ENCODE data around the gene UBR4.

The UBR4 gene

DNA sequence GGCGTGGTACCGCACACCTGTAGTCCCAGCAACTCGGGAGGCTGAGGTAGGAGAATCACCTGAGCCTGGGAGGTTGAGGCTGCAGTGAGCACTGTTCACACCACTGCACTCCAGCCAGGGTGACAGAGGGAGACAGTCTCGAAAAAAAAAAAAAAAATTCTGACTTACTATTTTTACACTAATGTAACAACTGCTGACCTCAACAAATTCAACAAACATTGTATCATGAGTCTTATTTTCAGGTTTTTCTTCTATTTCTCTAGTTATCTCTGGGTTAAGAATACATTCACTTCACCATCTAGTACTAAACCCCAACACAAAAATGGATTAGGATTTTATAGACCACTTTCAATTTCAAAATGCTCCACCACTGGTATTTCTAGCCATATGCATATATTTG is 72.9 kb downstream of the UBR4 start:
- DNase-seq, result no peak

DNA sequence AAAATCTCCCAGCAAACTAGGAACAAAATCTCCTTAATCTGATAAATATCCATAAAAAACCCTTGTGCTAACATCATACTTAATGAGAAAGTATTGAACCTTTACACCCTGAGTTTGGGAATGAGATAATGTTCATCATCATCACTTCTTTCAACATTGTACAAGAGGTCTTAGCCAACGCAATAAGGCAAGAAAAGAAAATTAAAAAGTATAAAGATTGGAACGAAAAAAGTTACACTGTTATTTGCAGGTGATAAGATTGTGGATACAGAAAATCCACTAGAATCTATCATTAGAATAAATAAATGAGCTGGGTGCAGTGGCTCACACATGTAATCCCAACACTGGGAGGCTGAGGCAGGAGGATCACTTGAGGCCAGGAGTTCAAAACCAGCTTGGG is 76.7 kb downstream of the UBR4 start:
- DNase-seq, result no peak

DNA sequence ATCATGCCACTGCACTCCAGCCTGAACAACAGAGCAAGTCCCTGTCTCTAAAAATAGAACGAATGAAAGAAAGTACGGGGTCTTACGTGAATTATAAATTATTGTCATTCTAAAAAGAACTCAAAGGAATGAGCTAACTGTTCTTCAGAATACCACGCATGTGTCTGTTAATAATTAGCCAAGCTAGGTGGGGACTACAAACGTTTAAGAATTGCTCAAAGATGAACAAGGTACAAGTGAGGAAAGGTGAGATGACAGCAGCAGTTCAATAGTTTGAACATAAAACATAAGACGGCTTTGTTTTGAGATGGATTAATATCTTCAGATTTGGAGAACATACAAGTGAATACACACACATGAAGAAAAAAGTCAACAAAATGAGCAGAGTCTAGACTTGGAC is 79.6 kb downstream of the UBR4 start:
- DNase-seq, result no peak

DNA sequence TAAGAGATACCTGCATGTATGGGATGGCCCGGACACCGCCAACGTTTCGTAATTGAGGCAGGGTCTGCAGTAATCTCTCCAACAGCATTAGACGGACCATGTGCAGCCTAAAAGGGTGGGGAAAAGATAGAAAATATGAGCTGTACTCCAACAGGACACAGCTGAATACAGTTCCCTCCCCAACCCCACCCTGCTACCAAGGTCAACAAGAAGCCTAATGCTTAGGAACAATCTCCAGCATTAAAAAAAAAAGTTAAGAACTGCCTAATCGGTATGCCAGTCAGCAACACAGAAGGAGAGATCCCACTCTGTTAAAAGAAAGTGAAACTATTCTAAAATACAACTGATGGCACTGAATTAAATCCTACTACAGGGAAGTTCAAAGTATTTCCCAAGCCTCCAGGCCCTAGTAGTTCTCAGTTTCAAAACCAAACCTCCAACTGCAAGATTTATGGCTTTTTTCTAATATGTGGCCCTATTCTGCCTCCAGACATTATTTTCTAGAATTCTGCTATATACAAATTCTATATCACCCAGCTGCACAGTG is 81.0 kb downstream of the UBR4 start:
- DNase-seq, result no peak

DNA sequence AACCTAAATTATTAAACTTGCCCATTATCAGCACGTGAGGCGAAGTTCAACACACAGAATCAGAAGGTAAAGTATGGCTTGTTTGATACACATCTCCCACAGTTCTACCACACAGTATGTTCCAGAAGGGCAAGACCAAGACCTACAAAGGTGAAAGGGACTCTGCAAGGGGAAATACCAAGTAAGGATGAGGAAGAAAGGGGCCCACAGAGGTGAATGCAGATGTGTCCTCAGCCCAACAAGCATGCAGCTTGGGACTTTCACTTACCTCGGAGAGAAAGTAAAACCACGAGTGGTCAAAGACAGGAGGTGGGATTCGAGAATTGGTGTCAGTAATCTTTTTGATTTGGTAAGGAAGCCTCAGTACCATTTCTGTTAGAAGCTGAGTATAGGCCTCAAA is 85.8 kb downstream of the UBR4 start:
- no peak for DNase-seq

DNA sequence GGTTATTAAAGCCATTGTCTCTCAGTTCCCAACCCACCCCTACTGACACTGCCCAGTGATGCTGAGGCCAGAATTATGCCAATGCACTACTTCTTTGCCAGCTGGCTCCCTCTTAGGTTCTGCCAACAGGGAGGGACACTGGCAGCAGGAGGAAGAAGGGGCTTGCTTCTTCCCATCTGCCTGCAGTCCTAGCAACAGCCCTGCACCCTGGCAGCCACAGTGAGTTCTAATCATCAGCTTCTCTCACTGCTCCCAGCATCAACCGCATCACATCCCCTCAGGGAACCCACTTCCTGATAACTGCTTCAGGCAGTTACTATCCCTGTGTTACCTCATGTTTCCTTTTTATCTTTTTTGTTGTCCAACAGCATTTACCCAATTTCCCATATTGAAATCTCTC is 86.2 kb downstream of the UBR4 start:
- DNase-seq, result no peak

DNA sequence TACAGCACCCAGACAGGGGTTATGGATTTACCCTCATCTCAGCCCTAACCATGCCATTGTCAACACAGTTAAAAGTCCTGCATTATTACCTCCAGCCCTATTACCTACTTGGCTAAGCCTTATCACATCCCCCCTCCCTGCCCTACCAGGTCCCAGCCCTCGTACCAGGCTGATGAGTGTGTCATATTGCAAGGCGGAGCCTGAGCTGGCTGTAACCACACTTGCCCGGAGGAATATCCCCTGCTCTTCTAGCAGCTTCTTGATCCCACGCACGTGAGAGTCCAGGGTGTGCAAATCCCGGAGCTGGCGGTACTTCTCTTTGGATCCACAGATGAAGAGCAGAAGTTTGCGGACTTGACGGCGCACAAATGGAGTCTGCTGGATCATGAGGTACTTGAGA is 87.4 kb downstream of the UBR4 start:
- no peak for DNase-seq

DNA sequence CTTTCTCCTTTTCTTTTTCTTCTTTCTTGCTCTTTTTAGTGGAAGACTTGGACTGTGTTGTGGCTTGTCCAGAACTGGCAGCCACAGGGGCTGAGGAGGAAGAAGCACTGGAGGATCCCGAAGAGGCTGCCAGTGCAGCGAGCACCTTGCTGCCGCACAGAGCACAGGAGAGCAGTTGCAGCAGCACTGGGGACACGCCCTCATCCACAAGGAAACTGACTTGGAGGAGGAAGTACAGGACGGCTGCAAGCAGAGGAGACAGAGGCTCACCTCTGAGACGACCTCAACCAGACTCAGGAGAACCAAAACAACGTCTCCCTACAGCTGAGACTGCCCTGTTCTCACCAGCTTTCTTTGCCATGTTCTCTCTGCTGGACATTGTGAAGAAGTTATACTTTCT is 88.9 kb downstream of the UBR4 start:
- DNase-seq, result no peak

DNA sequence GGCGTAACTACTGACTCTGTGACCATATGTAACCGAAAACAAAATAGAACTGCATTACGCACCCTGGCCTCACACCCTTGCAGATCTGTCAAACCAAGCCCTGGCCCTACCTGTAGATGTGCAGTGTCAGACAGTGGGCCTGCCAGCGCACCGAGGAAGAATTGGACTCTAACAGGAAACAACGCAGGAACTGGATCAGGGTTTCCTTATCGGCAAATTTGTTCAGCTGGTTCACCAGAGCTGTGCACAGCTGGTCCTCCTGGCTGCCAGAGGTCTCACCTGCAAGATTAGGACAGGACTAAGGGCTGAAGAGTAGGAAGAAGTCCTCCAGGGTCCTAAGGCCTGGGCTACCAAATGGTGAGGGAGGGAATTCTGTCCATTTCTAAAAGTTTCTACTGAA is 90.0 kb downstream of the UBR4 start:
- no peak for DNase-seq

DNA sequence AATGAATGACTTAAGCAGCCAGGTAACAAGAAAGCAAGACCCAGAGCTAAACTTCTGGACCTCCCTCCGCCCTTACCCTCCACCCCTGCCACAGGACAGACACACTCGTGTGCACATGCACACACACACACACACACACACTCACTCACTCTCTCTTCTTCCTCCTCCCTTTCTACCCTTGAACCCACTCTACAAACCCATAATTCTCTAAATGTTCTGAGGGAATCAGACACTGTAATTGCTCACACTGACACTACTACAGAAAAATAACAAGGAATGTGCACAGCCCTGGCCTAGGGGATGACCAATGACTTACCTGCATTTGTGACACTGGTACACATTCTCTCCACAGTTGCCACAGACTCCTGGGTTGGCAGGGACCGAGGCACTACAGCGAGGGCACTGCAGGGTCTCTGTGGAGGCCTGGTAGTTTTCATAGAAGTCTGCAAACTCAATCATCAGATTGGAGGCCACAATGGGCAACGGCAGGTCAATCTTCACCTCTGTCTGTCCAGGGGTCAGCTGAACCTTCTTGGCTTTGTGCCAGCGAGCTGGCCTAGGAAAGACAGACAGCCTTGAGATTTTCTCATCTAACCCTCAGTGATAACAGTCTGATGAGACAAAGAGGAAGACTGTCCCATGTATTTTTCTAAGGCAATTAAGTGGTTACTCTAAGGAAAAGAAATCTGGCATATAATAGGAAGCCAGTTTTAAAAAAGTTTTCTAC is 94.8 kb downstream of the UBR4 start:
- no peak for DNase-seq

DNA sequence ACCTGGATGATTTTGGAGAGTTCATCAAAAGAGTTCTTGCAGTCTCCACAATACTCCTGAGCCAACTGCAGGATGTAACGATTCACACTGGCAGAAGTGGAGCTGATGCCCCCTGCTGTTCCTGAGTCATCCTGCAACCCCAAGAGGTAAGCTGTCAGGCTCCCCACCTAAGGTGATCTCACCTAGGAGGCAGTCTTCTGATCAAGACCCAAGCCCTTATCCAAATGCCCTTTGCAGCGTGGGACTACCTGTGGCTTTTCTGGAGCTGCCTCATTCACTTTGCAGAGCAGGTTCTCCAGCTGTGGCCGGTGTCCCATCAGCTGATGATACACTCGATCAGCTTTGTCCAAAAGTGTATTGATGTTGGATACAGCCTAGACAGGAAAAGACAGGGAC is 96.4 kb downstream of the UBR4 start:
- DNase-seq, result no peak

DNA sequence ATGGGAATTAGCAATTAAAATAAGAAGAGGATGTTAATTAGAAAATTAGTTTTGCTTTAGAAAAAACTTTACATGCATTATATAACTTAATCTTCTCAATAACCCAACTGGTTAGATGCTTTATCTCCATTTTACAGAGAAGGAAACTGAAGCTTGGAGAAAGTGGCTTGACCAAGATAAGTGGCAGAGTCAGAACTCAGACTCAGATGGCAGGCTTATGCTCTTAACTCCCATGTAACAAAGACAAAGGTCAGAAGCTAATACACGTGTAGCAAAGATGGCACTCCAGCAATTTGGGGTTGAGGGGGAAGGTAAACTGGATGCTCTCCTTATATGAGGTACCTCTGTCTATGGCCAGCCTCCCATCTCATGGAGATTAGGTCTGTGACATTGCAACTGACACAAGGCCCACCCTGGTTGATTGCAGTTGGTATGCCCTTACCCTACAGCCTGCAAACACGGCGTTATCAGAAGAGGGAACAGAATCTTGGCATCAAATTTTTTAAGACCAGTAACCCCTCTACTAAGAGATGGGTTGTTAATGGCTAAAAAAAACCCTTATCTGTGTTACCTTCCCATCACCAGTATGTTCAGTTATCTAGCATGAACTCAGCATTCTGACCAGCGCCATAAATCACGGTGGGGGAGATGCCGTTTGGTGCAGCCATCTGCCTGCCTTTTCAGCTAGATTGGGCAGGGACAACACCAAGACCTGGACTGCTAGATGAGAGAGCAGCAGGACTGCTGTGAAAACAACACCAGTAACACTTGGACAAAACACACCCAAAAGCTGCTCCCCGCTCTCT is 97.0 kb downstream of the UBR4 start:
- DNase-seq, result no peak

DNA sequence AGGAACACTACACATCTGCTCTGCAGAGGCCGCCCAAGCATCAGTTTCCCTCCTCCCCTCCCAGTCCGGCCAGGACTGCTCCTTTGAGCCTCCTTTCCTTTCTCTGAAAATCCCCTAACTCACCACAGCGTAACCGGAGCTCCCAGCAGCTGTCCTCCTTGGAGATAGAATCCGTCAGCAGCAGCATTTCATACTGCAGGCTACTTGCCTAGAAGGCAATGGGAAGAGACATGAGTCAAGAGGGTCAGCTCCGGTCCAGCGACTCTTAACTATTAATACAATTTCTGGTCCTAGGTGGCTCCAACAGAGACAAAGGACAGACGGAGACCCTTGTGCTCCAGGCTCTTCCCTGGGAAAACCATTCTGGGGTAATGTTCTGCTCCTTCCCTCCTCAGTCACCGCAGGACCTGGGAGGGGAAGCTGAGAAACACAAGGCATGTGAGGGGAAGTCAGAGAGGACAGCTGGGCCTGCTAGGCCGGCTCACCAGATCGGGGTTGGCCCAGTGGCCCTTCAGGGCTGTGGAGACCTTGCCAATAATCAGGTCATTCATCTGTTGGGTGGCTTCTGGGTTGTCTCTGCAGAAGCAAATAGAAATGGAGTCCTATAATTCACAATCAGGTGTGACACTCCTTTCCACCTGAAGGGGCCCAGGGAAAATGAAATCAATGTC is 99.7 kb downstream of the UBR4 start:
- no peak for DNase-seq

DNA sequence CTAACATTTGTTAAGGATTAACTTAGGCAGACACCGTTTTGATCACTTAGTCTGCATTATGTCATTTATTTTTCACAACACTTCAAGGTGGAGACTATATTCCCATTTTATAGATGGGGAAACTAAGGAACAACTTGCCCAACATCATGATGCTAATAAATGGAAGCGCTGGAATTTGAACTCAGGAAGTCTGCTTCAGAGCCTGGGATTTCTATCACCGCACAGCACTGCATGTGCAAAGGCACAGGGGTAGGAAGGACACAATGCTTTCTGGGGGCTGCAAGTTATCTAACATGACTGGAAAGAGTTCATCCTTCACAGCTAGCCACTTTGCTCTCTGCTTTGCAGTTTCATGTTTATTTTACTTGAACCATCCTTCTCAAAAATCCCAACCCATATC is 100.5 kb downstream of the UBR4 start:
- no peak for DNase-seq

DNA sequence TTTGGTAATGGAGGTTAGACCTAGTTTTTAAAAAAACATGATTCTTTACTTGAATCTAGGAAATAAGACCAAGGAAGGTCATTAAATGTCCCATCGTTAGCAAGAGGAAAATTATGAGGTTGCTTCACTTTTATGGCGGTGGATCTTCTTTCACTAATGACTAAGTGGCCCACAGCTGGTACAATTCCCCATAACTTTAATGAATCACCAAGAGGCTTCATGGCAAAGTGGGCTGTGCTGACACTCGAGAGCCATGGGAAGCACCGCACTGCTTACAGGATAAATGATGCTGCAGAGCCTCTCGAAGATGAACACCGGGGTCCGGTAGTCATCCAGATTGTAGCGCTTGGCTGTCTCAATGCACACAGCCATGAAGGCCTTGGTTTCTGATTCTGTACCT is 108.8 kb downstream of the UBR4 start:
- no peak for DNase-seq

DNA sequence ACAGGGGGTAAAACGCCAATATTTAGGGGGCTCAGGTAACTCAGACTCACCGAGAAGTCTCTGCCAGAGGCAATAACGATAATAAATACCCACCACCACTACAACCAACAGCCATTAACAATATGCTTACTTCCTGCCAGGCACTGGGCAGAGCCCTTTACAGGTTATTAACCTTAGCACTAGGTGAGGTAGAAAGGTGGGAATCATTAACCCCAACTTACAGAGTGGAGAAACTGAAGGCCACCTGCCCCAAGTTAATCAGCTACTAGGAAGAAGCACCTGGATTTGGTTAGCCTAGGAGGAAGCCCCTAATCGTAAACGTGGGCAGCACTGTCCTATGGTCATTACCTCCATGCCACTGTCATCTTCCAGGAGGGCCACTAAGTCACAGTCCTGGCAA is 110.0 kb downstream of the UBR4 start:
- DNase-seq, result no peak

DNA sequence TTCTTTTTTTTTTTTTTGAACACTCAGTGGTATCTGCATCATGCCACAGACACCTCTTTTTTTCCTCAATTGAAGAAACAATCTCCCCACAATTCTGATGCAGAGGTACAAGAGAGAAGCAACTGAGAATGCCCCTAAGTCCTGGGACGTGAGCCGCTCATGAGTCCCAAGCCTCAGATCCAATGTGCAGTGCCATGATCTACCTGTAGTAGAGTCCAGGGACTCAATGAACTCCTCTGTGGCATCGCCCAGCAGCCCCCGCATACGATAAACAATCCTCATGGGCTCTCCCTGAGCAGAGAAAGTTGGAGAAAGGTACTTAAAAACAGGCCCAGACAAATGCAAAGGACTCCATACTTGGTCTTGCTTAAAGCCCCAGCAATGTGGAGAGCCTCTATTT is 113.1 kb downstream of the UBR4 start:
- no peak for DNase-seq

DNA sequence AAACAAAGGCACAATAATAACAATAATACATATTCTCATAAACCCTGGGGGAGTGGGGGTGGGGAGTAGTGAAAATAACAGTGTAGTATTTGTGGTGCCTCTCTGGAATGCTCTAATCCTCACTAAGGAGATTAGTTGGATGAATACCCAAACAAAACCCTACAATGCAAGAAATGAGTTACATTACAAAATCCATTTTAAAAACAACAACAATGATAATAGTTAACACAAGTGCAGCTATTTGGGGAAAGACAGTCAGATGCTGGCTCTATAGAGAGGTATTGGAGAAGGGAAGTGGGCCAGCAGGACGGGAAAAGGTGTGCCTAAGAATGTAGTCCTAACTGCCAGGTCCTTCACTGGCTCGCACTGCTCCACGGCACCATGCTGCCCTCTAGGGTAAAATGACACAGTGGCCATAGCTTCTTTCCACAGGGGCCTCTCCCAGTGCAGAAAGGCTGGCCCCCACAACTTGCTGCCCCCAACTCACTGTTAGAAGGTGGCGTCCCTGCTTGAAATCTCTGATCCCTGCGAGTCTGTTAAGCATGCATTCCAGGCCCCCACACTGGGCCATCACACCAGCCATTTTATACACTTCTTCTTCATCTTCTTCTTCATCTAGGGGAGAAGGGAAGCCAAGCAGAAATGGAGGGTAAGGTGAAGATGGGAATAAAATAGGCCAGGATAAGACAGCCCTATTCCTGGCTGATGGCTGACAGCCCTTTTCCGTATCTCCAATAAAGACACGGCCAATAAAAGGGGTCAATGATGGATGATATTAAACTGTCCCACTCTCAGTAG is 113.8 kb downstream of the UBR4 start:
- no peak for DNase-seq

DNA sequence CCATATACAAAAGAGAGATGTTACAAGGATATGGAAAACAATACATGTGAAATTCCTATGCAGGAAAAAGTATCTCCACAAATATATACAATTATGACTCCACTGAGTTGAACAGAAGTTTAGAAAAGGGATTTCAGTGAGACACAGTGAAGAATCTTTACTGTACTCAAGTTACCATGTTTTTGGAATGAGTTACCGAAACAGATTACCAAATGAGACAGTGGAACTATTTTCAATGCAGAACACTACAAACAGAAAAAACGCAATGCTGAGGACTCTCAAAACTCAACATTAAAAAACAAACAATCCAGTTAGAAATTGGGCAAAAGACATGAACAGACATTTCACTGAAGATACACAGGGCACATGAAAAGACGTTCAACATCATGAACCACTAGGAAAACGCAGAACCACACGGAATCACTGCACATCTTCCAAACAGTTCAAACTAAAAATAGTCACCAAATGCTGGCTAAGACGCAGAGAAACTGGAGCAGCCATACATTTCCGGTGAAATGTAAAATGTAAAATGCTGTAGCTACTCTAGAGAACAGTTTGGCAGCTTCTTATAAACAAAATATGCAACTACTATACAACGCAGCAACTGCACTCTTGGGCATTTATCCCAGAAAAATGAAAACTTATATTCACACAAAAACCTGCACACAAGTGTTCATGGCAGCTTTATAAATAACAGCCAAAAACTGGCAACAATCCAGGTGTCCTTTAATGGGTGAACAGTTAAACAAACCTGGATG is 118.7 kb downstream of the UBR4 start:
- no peak for DNase-seq

DNA sequence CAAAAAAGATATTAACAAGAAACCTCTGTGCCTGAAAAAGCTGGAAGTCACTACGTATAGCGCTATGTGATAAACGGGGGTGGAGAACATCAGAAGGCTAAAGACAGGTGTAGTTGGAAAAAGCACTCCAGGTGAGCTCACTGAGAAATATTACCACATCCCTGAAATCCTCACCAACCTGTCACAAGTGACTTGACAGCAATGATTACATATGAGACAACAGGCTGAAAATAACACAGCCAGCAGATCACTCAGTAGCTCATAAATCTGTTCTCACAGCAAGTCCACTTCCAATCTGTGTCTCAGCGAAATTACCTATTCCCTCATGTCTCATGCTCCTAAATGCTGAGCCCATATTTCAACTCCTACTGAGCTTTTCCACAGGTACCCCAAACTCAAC is 120.5 kb downstream of the UBR4 start:
- no peak for DNase-seq

DNA sequence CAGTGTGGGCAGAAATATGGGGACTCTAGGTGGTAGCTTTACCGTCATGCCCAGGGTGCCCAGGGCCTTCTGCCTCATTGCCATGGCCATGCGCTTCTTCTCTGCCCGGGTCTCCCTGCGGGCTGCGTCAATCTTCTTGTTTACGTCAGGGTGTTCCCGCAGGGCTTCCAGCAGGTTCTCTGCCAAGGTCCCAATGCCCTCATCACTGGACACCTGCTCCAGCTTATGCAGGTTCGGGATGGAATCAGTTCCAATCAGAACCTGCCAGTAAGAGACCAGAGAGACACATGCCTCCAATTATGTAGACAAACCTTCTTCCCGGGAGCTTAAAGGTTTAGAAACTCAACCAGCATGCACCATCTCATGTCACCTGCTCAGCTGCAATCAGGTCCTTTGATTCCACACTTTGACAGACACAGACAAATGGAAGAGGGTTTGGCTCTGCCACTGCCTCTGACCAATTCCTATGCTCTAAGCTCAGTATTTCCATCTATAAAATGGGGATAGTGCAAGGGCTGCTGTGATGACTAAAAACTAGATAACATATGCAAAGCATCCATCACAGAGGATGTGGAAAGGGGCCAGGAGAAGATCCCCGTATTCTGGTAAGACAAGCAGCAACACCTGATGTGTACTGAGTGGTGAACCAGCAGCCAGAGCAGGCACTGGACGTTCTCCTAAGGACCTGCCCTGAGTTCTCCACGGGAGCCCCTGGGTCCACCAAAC is 121.2 kb downstream of the UBR4 start:
- no peak for DNase-seq

Data from NK-92 treated with Interleukin-12 subunit alpha and Interleukin-12 subunit beta, amount 100 ng/mL, for 24 hours (cell line).